Choroid plexus epithelial cell (primary cell): Measurements from ENCODE around the gene SLC8A3.
"Not testable (repeated sequence)": the region's sequence is repeated elsewhere in the genome, so short reads cannot be mapped to it uniquely, and the experiment has no call there.

Experiments used
- DNase-seq: peaks from one replicate; pipeline ENCODE4 v3.0.0-alpha.2; 2010; ENCODE audit warnings: low read depth
- H3K4me3 ChIP-seq: 2 replicates; pipeline ENCODE4 v1.5.1; 2011; ENCODE audit warnings: low read depth, mild to moderate bottlenecking, control low read depth, low read length, moderate library complexity
- CTCF ChIP-seq: conservative IDR thresholded peaks from 2 replicates; pipeline ENCODE4 v1.5.1; 2011; ENCODE audit warnings: low read depth, mild to moderate bottlenecking, control low read depth, inconsistent platforms, low read length, moderate library complexity

Gene SLC8A3

GRCh38 chr14:70188659-70189455 lies at the start of gene SLC8A3:
SLC8A3 (minus strand) TSS chr14:70188951; CDS start chr14:70168422, 20,529 bp downstream.
- H3K4me3 ChIP-seq: peak within 1 kb of the TSS; percentile 54
- TF ChIP-seq CTCF: no peak
- peak; percentile 48 for DNase-seq

GRCh38 chr14:70237710-70238109 lies 49.0 kb upstream of the SLC8A3 start:
- DNase-seq: no peak
- H3K4me3 ChIP-seq: no peak overlapping the region
- TF ChIP-seq CTCF: no peak

- no peak for DNase-seq
- no peak for TF ChIP-seq CTCF
Measured at GRCh38 chr14:70234066-70234950, 45.6 kb upstream of the SLC8A3 start.

GRCh38 chr14:70231756-70232544 lies 43.2 kb upstream of the SLC8A3 start:
- not testable (repeated sequence) for DNase-seq, H3K4me3 ChIP-seq

More at GRCh38 chr14:70234066-70234950, 45.6 kb upstream of the SLC8A3 start:
- no peak overlapping the region for H3K4me3 ChIP-seq

- H3K4me3 ChIP-seq, DNase-seq: not testable (repeated sequence)
Measured at GRCh38 chr14:70229877-70230640, 41.3 kb upstream of the SLC8A3 start.

- DNase-seq: no peak
- no peak for TF ChIP-seq CTCF
- no peak overlapping the region for H3K4me3 ChIP-seq
Measured at GRCh38 chr14:70213721-70214282, 25.1 kb upstream of the SLC8A3 start.

GRCh38 chr14:70212752-70213151 lies 24.0 kb upstream of the SLC8A3 start:
- H3K4me3 ChIP-seq: no peak overlapping the region
- TF ChIP-seq CTCF: no peak
- no peak for DNase-seq
